Neuronal stem cell (in vitro differentiated cells): ENCODE data around the gene LRRC74A.

Experiments used
- DNase-seq: peaks from one replicate; pipeline ENCODE4 v3.0.0-alpha.2; 2013; ENCODE audit warnings: low spot score
- H2AFZ ChIP-seq: one replicate; pipeline ENCODE4 v1.6.1; 2013; ENCODE audit warnings: mild to moderate bottlenecking, low read length, inconsistent platforms
- H2AK5ac ChIP-seq: 2 replicates; pipeline ENCODE4 v1.6.1; 2013; ENCODE audit warnings: low read depth, mild to moderate bottlenecking, inconsistent platforms, low read length, moderate library complexity, mixed read lengths
- H2BK120ac ChIP-seq: 2 replicates; pipeline ENCODE4 v1.6.1; 2013; ENCODE audit warnings: low read depth, mild to moderate bottlenecking, inconsistent platforms, low read length, moderate library complexity, mixed read lengths
- H2BK12ac ChIP-seq: one replicate; pipeline ENCODE4 v1.6.1; 2013; ENCODE audit warnings: low read length, inconsistent platforms
- H2BK15ac ChIP-seq: 2 replicates; pipeline ENCODE4 v1.6.1; 2013; ENCODE audit warnings: mild to moderate bottlenecking, low read length, inconsistent platforms, mixed read lengths
- H2BK5ac ChIP-seq: one replicate; pipeline ENCODE4 v1.6.1; 2013; ENCODE audit warnings: inconsistent platforms, mild to moderate bottlenecking, low read length, moderate library complexity
- H3K14ac ChIP-seq: one replicate; pipeline ENCODE4 v1.6.1; 2013; ENCODE audit warnings: low read length, inconsistent platforms
- H3K18ac ChIP-seq: 2 replicates; pipeline ENCODE4 v1.6.1; 2013; ENCODE audit warnings: low read length, inconsistent platforms
- H3K23ac ChIP-seq: 2 replicates; pipeline ENCODE4 v1.6.1; 2013; ENCODE audit warnings: low read depth, mild to moderate bottlenecking, mixed read lengths, low read length, inconsistent platforms; ENCODE audit not compliant: poor library complexity
- H3K27ac ChIP-seq: replicated peaks from 3 replicates; pipeline ENCODE4 v1.5.1; 2013; ENCODE audit warnings: low read length, inconsistent platforms
- H3K27me3 ChIP-seq, 3 experiments: 2 replicates each; pipeline ENCODE4 v1.6.1; 2013; ENCODE audit warnings: low read length in 3 of 3, mild to moderate bottlenecking in 2 of 3, inconsistent platforms in 1 of 3, low read depth in 1 of 3, mixed read lengths in 1 of 3, moderate library complexity in 1 of 3; ENCODE audit not compliant: control insufficient read depth in 3 of 3, insufficient read depth in 3 of 3
- H3K36me3 ChIP-seq, 2 donors: replicated peaks in 1 of 2; 2 replicates each; pipeline ENCODE4 v1.6.1; 2013; ENCODE audit warnings: low read length in 2 of 2; ENCODE audit not compliant: control insufficient read depth in 2 of 2, insufficient read depth in 2 of 2
- H3K4ac ChIP-seq: 2 replicates; pipeline ENCODE4 v1.6.1; 2013; ENCODE audit warnings: inconsistent platforms, mild to moderate bottlenecking, low read length, moderate library complexity
- H3K4me1 ChIP-seq, 2 donors: 1 replicate in 1 of 2; 2 replicates in 1 of 2; pipeline ENCODE4 v1.6.1; 2013; ENCODE audit warnings: low read length in 2 of 2, low read depth in 1 of 2; ENCODE audit not compliant: control insufficient read depth in 2 of 2, insufficient read depth in 1 of 2
- H3K4me2 ChIP-seq: one replicate; pipeline ENCODE4 v1.6.1; 2013; ENCODE audit warnings: mild to moderate bottlenecking, low read length, inconsistent platforms; ENCODE audit not compliant: insufficient read depth, poor library complexity, severe bottlenecking
- H3K4me3 ChIP-seq, 2 donors: 2 replicates each; pipeline ENCODE4 v1.5.1; 2013; ENCODE audit warnings: low read length in 2 of 2, mild to moderate bottlenecking in 2 of 2, inconsistent platforms in 1 of 2, moderate library complexity in 1 of 2
- H3K79me1 ChIP-seq: one replicate; pipeline ENCODE4 v1.6.1; 2013; ENCODE audit warnings: low read depth, mild to moderate bottlenecking, inconsistent platforms, low read length, moderate library complexity
- H3K9ac ChIP-seq: one replicate; pipeline ENCODE4 v1.6.1; 2013; ENCODE audit warnings: mild to moderate bottlenecking, low read depth, low read length, inconsistent platforms; ENCODE audit not compliant: poor library complexity
- H3K9me3 ChIP-seq, 2 donors: replicated peaks in 1 of 2; 2 replicates each; pipeline versions ENCODE3 to v1.6.1; 2013; ENCODE audit warnings: low read length in 2 of 2, mild to moderate bottlenecking in 2 of 2, inconsistent platforms in 1 of 2, low read depth in 1 of 2, mixed read lengths in 1 of 2, moderate library complexity in 1 of 2; ENCODE audit not compliant: control insufficient read depth in 2 of 2, insufficient read depth in 1 of 2
- H4K8ac ChIP-seq: one replicate; pipeline ENCODE4 v1.6.1; 2013; ENCODE audit warnings: low read depth, mild to moderate bottlenecking, inconsistent platforms, low read length, moderate library complexity
- H4K91ac ChIP-seq: one replicate; pipeline ENCODE4 v1.6.1; 2013; ENCODE audit warnings: low read length, low read depth, mild to moderate bottlenecking, inconsistent platforms; ENCODE audit not compliant: poor library complexity
- WGBS, 2 donors: extraction: QIAGEN DNeasy Blood & Tissue Kit; methylation state at CpG; one replicate each; pipeline ENCODE4 v1.1.7; 2013; ENCODE audit warnings: missing lambda C conversion rate in 2 of 2, mixed read lengths in 1 of 2; ENCODE audit not compliant: insufficient read length in 2 of 2, insufficient replicate concordance in 1 of 2; ENCODE audit errors: extremely low coverage in 2 of 2; 5-methylcytosine and 5-hydroxymethylcytosine counted together

The LRRC74A gene

GRCh38 chr14:76781648-76782051 is 44.6 kb upstream of the LRRC74A start:
- H2BK15ac ChIP-seq = no peak overlapping the region
- H3K36me3 ChIP-seq = peaks cover 22 to 88% of the 10 kb centered on the region in 2 donors
- no peak overlapping the region for H3K23ac ChIP-seq
- H3K18ac ChIP-seq = no peak overlapping the region
- WGBS, 2 donors = no CpG with 5 or more reads among the region's 2 CpGs
- no peak overlapping the region for H4K91ac ChIP-seq
- H2BK12ac ChIP-seq = no peak overlapping the region
- H3K9me3 ChIP-seq = no peaks in the 10 kb centered on the region
- no peak overlapping the region for H2AFZ ChIP-seq
- H2AK5ac ChIP-seq = no peak overlapping the region
- no peaks in the 10 kb centered on the region for H3K27me3 ChIP-seq
- no peak overlapping the region for H2BK120ac ChIP-seq
- H3K9ac ChIP-seq = no peak overlapping the region
- H2BK5ac ChIP-seq = no peak overlapping the region
- H3K4ac ChIP-seq = no peak overlapping the region
- DNase-seq = no peak
- no peak overlapping the region for H3K14ac ChIP-seq
- no peaks in the 10 kb centered on the region for H3K79me1 ChIP-seq
- H3K27ac ChIP-seq = no peak overlapping the region
- H3K4me2 ChIP-seq = no peak overlapping the region
- H3K4me3 ChIP-seq = no peak overlapping the region
- H4K8ac ChIP-seq = no peak overlapping the region
- H3K4me1 ChIP-seq = peaks cover 0 to 2% of the 10 kb centered on the region in 2 donors

- Histone ChIP-seq H3K14ac (no peak overlapping the region), H3K4me1 (peaks cover 0 to 2% of the 10 kb centered on the region in 2 donors), H4K8ac (no peak overlapping the region), H2BK15ac (no peak overlapping the region), H4K91ac (no peak overlapping the region), H3K18ac (no peak overlapping the region), H2BK5ac (no peak overlapping the region), H2AFZ (no peak overlapping the region), H2BK120ac (no peak overlapping the region), H3K27me3 (no peaks in the 10 kb centered on the region), H3K9me3 (no peaks in the 10 kb centered on the region), H3K9ac (no peak overlapping the region), H3K79me1 (no peaks in the 10 kb centered on the region), H2AK5ac (no peak overlapping the region), H3K23ac (no peak overlapping the region), H2BK12ac (no peak overlapping the region), H3K4me3 (no peak overlapping the region), H3K27ac (no peak overlapping the region), H3K4me2 (no peak overlapping the region), H3K4ac (no peak overlapping the region), H3K36me3 (peaks cover 23 to 88% of the 10 kb centered on the region in 2 donors)
- DNase-seq = no peak
- WGBS, 2 donors = no CpG with 5 or more reads among the region's 10 CpGs
These were observed 43.9 kb upstream of the LRRC74A start for GRCh38 chr14:76782115-76782884.

DNA sequence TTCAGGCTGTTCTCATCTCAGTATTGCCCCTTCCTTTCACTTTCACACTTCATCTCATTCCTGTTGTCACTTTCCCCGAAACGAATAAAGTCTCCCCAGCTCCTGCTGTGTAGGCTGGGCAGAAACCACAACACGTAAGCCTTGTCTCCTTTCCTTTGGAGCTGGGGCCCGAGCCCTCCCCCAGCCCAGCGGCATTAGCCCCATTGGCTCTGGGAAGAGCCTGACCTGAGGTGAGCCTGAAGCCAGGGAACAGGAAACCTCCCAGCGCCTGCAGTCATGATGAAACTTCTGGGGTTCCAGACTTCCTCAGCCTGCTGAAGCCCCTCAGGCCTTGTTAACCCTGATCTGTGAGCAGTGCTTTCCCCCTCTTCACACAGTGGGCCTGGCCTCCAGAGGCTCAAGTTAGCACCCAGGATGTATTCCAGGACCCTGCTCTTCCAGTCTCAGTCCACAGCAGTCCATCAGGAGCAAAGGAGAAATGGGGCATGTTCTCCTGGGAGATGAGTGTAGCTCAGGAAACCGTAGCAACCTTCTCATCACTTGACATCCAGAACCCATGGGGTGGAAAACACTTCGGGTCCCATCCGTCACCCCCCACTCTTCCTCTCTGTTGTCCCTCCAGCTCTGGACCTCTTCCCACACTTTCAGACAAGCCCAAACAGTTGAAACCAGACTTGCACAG is 43.2 kb upstream of the LRRC74A start:
- Histone ChIP-seq H4K91ac (no peak overlapping the region), H2AK5ac (no peak overlapping the region), H3K27me3 (no peaks in the 10 kb centered on the region), H3K4me3 (no peak overlapping the region), H3K18ac (no peak overlapping the region), H3K4me1 (peaks cover 0 to 2% of the 10 kb centered on the region in 2 donors), H3K4me2 (no peak overlapping the region), H3K36me3 (peaks cover 26 to 88% of the 10 kb centered on the region in 2 donors), H3K9me3 (no peaks in the 10 kb centered on the region), H3K27ac (no peak overlapping the region), H2BK120ac (no peak overlapping the region), H2AFZ (no peak overlapping the region), H3K23ac (no peak overlapping the region), H3K79me1 (no peaks in the 10 kb centered on the region), H4K8ac (no peak overlapping the region), H2BK15ac (no peak overlapping the region), H3K4ac (no peak overlapping the region), H3K14ac (no peak overlapping the region), H2BK5ac (no peak overlapping the region), H2BK12ac (no peak overlapping the region), H3K9ac (no peak overlapping the region)
- no peak for DNase-seq
- no CpG with 5 or more reads among the region's 9 CpGs for WGBS, 2 donors

GRCh38 chr14:76784266-76784874 is 41.8 kb upstream of the LRRC74A start:
- no peak overlapping the region for H3K4me3 ChIP-seq
- H3K36me3 ChIP-seq = peaks cover 35 to 88% of the 10 kb centered on the region in 2 donors
- no peaks in the 10 kb centered on the region for H3K27me3 ChIP-seq
- no peak overlapping the region for H2BK120ac ChIP-seq
- no peak overlapping the region for H4K91ac ChIP-seq
- H3K23ac ChIP-seq = no peak overlapping the region
- DNase-seq = no peak
- no peak overlapping the region for H3K4ac ChIP-seq
- H2AFZ ChIP-seq = no peak overlapping the region
- H3K18ac ChIP-seq = peak overlapping the region; percentile 34
- H2BK15ac ChIP-seq = no peak overlapping the region
- H4K8ac ChIP-seq = no peak overlapping the region
- peak overlapping the region; percentile 40 for H2AK5ac ChIP-seq
- no CpG with 5 or more reads among the region's 6 CpGs for WGBS, 2 donors
- peaks cover 0 to 2% of the 10 kb centered on the region in 2 donors for H3K4me1 ChIP-seq
- H3K14ac ChIP-seq = no peak overlapping the region
- no peaks in the 10 kb centered on the region for H3K79me1 ChIP-seq
- no peak overlapping the region for H2BK12ac ChIP-seq
- no peak overlapping the region for H3K4me2 ChIP-seq
- H3K9me3 ChIP-seq = no peaks in the 10 kb centered on the region
- H2BK5ac ChIP-seq = no peak overlapping the region
- H3K27ac ChIP-seq = no peak overlapping the region
- H3K9ac ChIP-seq = no peak overlapping the region
